HCT116 (cell line): Measurements from ENCODE around the gene PGGT1B. TPM values are rescaled to one million over a fixed set of nuclear protein-coding genes. Genes with fewer than 3 reads are reported as not detected.

Source experiments
- ATAC-seq: fragments of 200-7000 bp; cut with Tn5 transposase; 2 replicates; pipeline ENCODE4 v1.9.1; 2020; ENCODE audit warnings: mild to moderate bottlenecking, moderate library complexity
- BruUV-seq: library from RNA; stranded (reverse); fragments of 400-500 nt; replicated peaks from 2 replicates; lab custom pipeline; 2021; lab: Mats Ljungman, UMichigan
- CTCF ChIA-PET: fragments of 300-600 bp; sonication (Branson Sonifier 250); formaldehyde crosslinking; loops from one replicate; lab custom pipeline; 2021; ENCODE audit warnings: antibody characterized with exemption; lab: Charles Lee
- POLR2A ChIA-PET: fragments of 300-600, 350-600 bp; sonication (Branson Sonifier 250); formaldehyde crosslinking; loops from one replicate; lab custom pipeline; 2021; ENCODE audit warnings: antibody characterized with exemption; lab: Charles Lee
- RAD21 ChIA-PET, 2 experiments: fragments of 300-600 bp; sonication (Branson Sonifier 250); formaldehyde crosslinking; loops; one replicate each; lab custom pipeline; 2023; ENCODE audit warnings: low total read pairs in 2 of 2; ENCODE audit not compliant: uncharacterized antibody in 2 of 2, unreplicated experiment in 2 of 2, low non-redundant PET in 1 of 2; lab: Charles Lee
- DNase-seq: peaks from one replicate; pipeline ENCODE4 v3.0.0-alpha.2; 2010; ENCODE audit warnings: low read depth, low spot score
- H2AFZ ChIP-seq: fragments of 200-600 bp; shearing (Covaris generic), sonication (generic); 2 replicates; pipeline ENCODE4 v1.6.1; 2017; ENCODE audit warnings: low read depth, mixed run types, mixed read lengths, antibody characterized with exemption, low read length; ENCODE audit not compliant: poor library complexity, severe bottlenecking
- H3K27ac ChIP-seq: 2 replicates; pipeline ENCODE4 v1.5.1; 2012; ENCODE audit warnings: low read depth, low read length
- H3K27me3 ChIP-seq: fragments of 200-600 bp; sonication (generic); 2 replicates; pipeline ENCODE4 v1.6.1; 2016; ENCODE audit warnings: mixed run types, low read length, mixed read lengths; ENCODE audit not compliant: insufficient read depth
- H3K36me3 ChIP-seq, 2 experiments: fragments of 200-500 bp in 1 of 2; fragments of 200-600 bp in 1 of 2; sonication (Bioruptor generic) in 1 of 2; sonication (generic) in 1 of 2; 2 replicates each; pipeline versions ENCODE4 v1.5.1 to v1.6.1; 2014 to 2016; ENCODE audit warnings: low read length in 2 of 2, inconsistent platforms in 1 of 2, mixed read lengths in 1 of 2, mixed run types in 1 of 2; ENCODE audit not compliant: insufficient read depth in 2 of 2, control insufficient read depth in 1 of 2
- H3K4me1 ChIP-seq, 2 experiments: fragments of 200-600 bp in 1 of 2; sonication (generic) in 1 of 2; 2 replicates each; pipeline versions ENCODE4 v1.5.1 to v1.6.1; 2012 to 2017; ENCODE audit warnings: low read length in 2 of 2, inconsistent platforms in 1 of 2, mild to moderate bottlenecking in 1 of 2, mixed read lengths in 1 of 2, mixed run types in 1 of 2, moderate library complexity in 1 of 2; ENCODE audit not compliant: insufficient read depth in 2 of 2, control insufficient read depth in 1 of 2
- H3K4me2 ChIP-seq: fragments of 200-600 bp; sonication (generic); 2 replicates; pipeline ENCODE4 v1.6.1; 2017; ENCODE audit warnings: mixed run types, low read length, mixed read lengths
- H3K4me3 ChIP-seq, 2 experiments: fragments of 200-600 bp in 1 of 2; sonication (generic) in 1 of 2; replicated peaks in 1 of 2; 2 replicates each; pipeline ENCODE4 v1.5.1; 2011 to 2016; ENCODE audit warnings: low read length in 2 of 2, control low read depth in 1 of 2, low read depth in 1 of 2, mild to moderate bottlenecking in 1 of 2, mixed read lengths in 1 of 2, mixed run types in 1 of 2
- H3K79me2 ChIP-seq: fragments of 200-600 bp; sonication (generic); 2 replicates; pipeline ENCODE4 v1.6.1; 2017; ENCODE audit warnings: mild to moderate bottlenecking, mixed run types, low read length, moderate library complexity, mixed read lengths; ENCODE audit not compliant: insufficient read depth
- H3K9ac ChIP-seq: fragments of 200-600 bp; sonication (generic); 2 replicates; pipeline ENCODE4 v1.6.1; 2016; ENCODE audit warnings: low read length, mixed read lengths
- H3K9me2 ChIP-seq: fragments of 200-600 bp; sonication (generic), shearing (Covaris generic); 2 replicates; pipeline ENCODE4 v1.6.1; 2017; ENCODE audit warnings: mixed run types, mild to moderate bottlenecking, moderate library complexity; ENCODE audit not compliant: insufficient read depth
- H3K9me3 ChIP-seq, 2 experiments: fragments of 200-500 bp in 1 of 2; fragments of 200-600 bp in 1 of 2; sonication (Bioruptor generic) in 1 of 2; sonication (generic) in 1 of 2; 2 replicates each; pipeline ENCODE4 v1.6.1; 2014 to 2017; ENCODE audit warnings: low read length in 2 of 2, mixed read lengths in 2 of 2, inconsistent platforms in 1 of 2, low read depth in 1 of 2, mild to moderate bottlenecking in 1 of 2, mixed run types in 1 of 2, moderate library complexity in 1 of 2; ENCODE audit not compliant: control insufficient read depth in 1 of 2, insufficient read depth in 1 of 2
- H4K20me1 ChIP-seq: fragments of 200-600 bp; sonication (generic), shearing (Covaris generic); 2 replicates; pipeline ENCODE4 v1.6.1; 2017; ENCODE audit warnings: mixed run types, mild to moderate bottlenecking, moderate library complexity; ENCODE audit not compliant: insufficient read depth
- ATF3 ChIP-seq: IDR thresholded peaks from 2 replicates; pipeline ENCODE4 v1.6.1; 2012
- CBX3 ChIP-seq: IDR thresholded peaks from 2 replicates; pipeline ENCODE4 v1.6.1; 2012; ENCODE audit warnings: low read depth
- EGR1 ChIP-seq: IDR thresholded peaks from 2 replicates; pipeline ENCODE4 v1.6.1; 2012; ENCODE audit warnings: low read depth
- EZH2phosphoT487 ChIP-seq: fragments of 200-600 bp; IDR thresholded peaks from 2 replicates; pipeline ENCODE4 v1.6.1; 2018; ENCODE audit warnings: antibody characterized with exemption, borderline replicate concordance
- FOSL1 ChIP-seq: IDR thresholded peaks from 2 replicates; pipeline ENCODE4 v1.6.1; 2012; ENCODE audit warnings: low read depth
- JUND ChIP-seq: IDR thresholded peaks from 2 replicates; pipeline ENCODE4 v1.6.1; 2012
- POLR2AphosphoS5 ChIP-seq: IDR thresholded peaks from 2 replicates; pipeline ENCODE4 v1.6.1; 2011; ENCODE audit warnings: mild to moderate bottlenecking, low read depth, low read length, moderate library complexity
- RAD21 ChIP-seq: IDR thresholded peaks from 2 replicates; pipeline ENCODE4 v1.6.1; 2012; ENCODE audit warnings: low read depth, mild to moderate bottlenecking
- SIN3A ChIP-seq: IDR thresholded peaks from 2 replicates; pipeline ENCODE4 v1.6.1; 2012; ENCODE audit warnings: low read depth
- SP1 ChIP-seq: IDR thresholded peaks from 2 replicates; pipeline ENCODE4 v1.6.1; 2012; ENCODE audit warnings: low read depth
- YY1 ChIP-seq: IDR thresholded peaks from 2 replicates; pipeline ENCODE4 v1.6.1; 2011; ENCODE audit warnings: low read length, low read depth, moderate library complexity, mild to moderate bottlenecking; ENCODE audit not compliant: insufficient replicate concordance; ENCODE audit errors: extremely low read depth
- ZNF274 ChIP-seq: fragments of 200-500 bp; sonication (Bioruptor generic); IDR thresholded peaks from 2 replicates; pipeline ENCODE4 v1.6.1; 2014; ENCODE audit warnings: mild to moderate bottlenecking, low read depth, low read length, inconsistent platforms
- intact Hi-C: fragments of 100-400 bp; cut with micrococcal nuclease; formaldehyde crosslinking; loops from 2 replicates; pipeline ENCODE4 v1.10.0; 2022
- total RNA-seq: library from RNA; stranded (reverse); gene quantifications from one replicate; pipeline ENCODE4 v1.2.1, GENCODE V29; 2021; ENCODE audit not compliant: unreplicated experiment
- TF ChIP-seq, protein P1 (sequence below): IDR thresholded peaks from 2 replicates; pipeline ENCODE4 v1.6.1; 2012
- TF ChIP-seq, protein P2 (sequence below), 3 experiments: fragments of 200-600 bp in 1 of 3; sonication (generic) in 1 of 3; IDR thresholded peaks in 2 of 3; conservative IDR thresholded peaks in 1 of 3; 2 replicates each; pipeline ENCODE4 v1.5.1; 2012 to 2017; ENCODE audit warnings: low read depth in 2 of 3, low read length in 2 of 3, antibody characterized with exemption in 1 of 3, borderline replicate concordance in 1 of 3, control low read depth in 1 of 3, mild to moderate bottlenecking in 1 of 3, mixed read lengths in 1 of 3, mixed run types in 1 of 3, moderate library complexity in 1 of 3; ENCODE audit not compliant: insufficient read depth in 1 of 3
- TF ChIP-seq, protein P3 (sequence below): IDR thresholded peaks from 2 replicates; pipeline ENCODE4 v1.6.1; 2011; ENCODE audit warnings: mild to moderate bottlenecking, low read length, moderate library complexity; ENCODE audit not compliant: insufficient replicate concordance; ENCODE audit errors: extremely low read depth

The PGGT1B gene
- total RNA-seq, 1 experiment from 2014 or later: 45.8 TPM

DNA sequence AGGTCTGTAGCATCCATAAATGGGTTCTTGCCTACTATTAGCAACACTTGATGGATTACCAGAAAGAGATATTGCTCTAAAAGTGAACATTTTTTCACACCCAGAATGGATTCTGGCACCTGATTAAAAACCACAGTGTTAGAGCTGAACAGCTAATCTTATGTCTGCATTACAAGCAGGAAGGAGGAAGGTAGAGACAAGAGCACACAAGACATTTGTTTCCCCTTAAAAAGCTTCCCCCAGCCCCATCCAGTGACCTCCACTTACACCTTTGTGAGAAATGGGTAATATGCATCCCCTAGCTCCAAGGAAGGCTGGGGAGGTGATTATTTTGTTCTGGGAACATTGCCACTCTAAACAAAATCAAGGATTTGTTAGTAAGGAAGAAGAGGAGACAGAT lies 80.9 kb downstream of the PGGT1B start:
- H3K9ac ChIP-seq: no peak overlapping the region
- intact Hi-C loops: no loop called here
- no peak for TF ChIP-seq EGR1
- no peak for TF ChIP-seq POLR2AphosphoS5
- no peak for TF ChIP-seq RAD21
- TF ChIP-seq ATF3: no peak
- TF ChIP-seq, protein P1, sequence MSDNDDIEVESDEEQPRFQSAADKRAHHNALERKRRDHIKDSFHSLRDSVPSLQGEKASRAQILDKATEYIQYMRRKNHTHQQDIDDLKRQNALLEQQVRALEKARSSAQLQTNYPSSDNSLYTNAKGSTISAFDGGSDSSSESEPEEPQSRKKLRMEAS: no peak
- no peak for TF ChIP-seq YY1
- no peak for TF ChIP-seq SIN3A
- TF ChIP-seq SP1: no peak
- TF ChIP-seq, protein P2, sequence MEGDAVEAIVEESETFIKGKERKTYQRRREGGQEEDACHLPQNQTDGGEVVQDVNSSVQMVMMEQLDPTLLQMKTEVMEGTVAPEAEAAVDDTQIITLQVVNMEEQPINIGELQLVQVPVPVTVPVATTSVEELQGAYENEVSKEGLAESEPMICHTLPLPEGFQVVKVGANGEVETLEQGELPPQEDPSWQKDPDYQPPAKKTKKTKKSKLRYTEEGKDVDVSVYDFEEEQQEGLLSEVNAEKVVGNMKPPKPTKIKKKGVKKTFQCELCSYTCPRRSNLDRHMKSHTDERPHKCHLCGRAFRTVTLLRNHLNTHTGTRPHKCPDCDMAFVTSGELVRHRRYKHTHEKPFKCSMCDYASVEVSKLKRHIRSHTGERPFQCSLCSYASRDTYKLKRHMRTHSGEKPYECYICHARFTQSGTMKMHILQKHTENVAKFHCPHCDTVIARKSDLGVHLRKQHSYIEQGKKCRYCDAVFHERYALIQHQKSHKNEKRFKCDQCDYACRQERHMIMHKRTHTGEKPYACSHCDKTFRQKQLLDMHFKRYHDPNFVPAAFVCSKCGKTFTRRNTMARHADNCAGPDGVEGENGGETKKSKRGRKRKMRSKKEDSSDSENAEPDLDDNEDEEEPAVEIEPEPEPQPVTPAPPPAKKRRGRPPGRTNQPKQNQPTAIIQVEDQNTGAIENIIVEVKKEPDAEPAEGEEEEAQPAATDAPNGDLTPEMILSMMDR (IDR thresholded peaks at IDR 0.05 in 2 of 3, conservative IDR thresholded peaks at IDR 0.05 in 1 of 3; ENCODE audit: borderline replicate concordance in 1 of 3, insufficient read depth in 1 of 3, low read depth in 2 of 3, low read length in 2 of 3): no peak
- TF ChIP-seq JUND: no peak
- TF ChIP-seq, protein P3, sequence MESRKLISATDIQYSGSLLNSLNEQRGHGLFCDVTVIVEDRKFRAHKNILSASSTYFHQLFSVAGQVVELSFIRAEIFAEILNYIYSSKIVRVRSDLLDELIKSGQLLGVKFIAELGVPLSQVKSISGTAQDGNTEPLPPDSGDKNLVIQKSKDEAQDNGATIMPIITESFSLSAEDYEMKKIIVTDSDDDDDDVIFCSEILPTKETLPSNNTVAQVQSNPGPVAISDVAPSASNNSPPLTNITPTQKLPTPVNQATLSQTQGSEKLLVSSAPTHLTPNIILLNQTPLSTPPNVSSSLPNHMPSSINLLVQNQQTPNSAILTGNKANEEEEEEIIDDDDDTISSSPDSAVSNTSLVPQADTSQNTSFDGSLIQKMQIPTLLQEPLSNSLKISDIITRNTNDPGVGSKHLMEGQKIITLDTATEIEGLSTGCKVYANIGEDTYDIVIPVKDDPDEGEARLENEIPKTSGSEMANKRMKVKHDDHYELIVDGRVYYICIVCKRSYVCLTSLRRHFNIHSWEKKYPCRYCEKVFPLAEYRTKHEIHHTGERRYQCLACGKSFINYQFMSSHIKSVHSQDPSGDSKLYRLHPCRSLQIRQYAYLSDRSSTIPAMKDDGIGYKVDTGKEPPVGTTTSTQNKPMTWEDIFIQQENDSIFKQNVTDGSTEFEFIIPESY: no peak
- TF ChIP-seq EZH2phosphoT487: no peak
- TF ChIP-seq CBX3: no peak
- TF ChIP-seq ZNF274: no peak
- no peak for TF ChIP-seq FOSL1
- no peak overlapping the region for H3K4me3 ChIP-seq
- H3K79me2 ChIP-seq: no peaks in the 10 kb centered on the region
- DNase-seq (no peak), ATAC-seq (no peak)
- no peak overlapping the region for H3K4me2 ChIP-seq
- H3K27ac ChIP-seq: no peak overlapping the region
- H3K9me3 ChIP-seq: no peaks in the 10 kb centered on the region
- no peaks in the 10 kb centered on the region for H3K9me2 ChIP-seq
- peaks cover 0 to 1% of the 10 kb centered on the region in 2 experiments; a peak in 2 of 4 replicates for H3K4me1 ChIP-seq
- no peak overlapping the region for H2AFZ ChIP-seq
- no TSS peak for BruUV-seq
- RAD21 ChIA-PET: no interaction called here
- no peaks in the 10 kb centered on the region for H3K36me3 ChIP-seq
- no peaks in the 10 kb centered on the region for H3K27me3 ChIP-seq
- POLR2A ChIA-PET: no interaction called here
- no peaks in the 10 kb centered on the region for H4K20me1 ChIP-seq
- CTCF ChIA-PET: no interaction called here
